ENCODE results near the gene FRG2B.
"Not testable (repeated sequence)": the region's sequence is repeated elsewhere in the genome, so short reads cannot be mapped to it uniquely, and the experiment has no call there.

FRG2B gene

GRCh38 chr10:133626695-133627094, at the start of gene FRG2B:
FRG2B (minus strand) TSS chr10:133626795; CDS start chr10:133626742, 53 bp downstream.
- in situ Hi-C loops (cut with MboI; ENCODE audit: low sequenced_read_pairs) = not testable (repeated sequence)

- in situ Hi-C loops (cut with MboI; ENCODE audit: low sequenced_read_pairs) = not testable (repeated sequence)
Measured at GRCh38 chr10:133667446-133667845, 40.9 kb upstream of the FRG2B start.

- in situ Hi-C loops (cut with MboI; ENCODE audit: low sequenced_read_pairs) = not testable (repeated sequence)
Measured at GRCh38 chr10:133663544-133664160, 37.1 kb upstream of the FRG2B start.

GRCh38 chr10:133661122-133661521, 34.5 kb upstream of the FRG2B start:
- in situ Hi-C loops (cut with MboI; ENCODE audit: low sequenced_read_pairs) = not testable (repeated sequence)

- in situ Hi-C loops (cut with MboI; ENCODE audit: low sequenced_read_pairs) = not testable (repeated sequence)
Measured at GRCh38 chr10:133660516-133660915, 33.9 kb upstream of the FRG2B start.

GRCh38 chr10:133657276-133657675, 30.7 kb upstream of the FRG2B start:
- in situ Hi-C loops (cut with MboI; ENCODE audit: low sequenced_read_pairs) = not testable (repeated sequence)

GRCh38 chr10:133648872-133649455, 22.4 kb upstream of the FRG2B start:
- in situ Hi-C loops (cut with MboI; ENCODE audit: low sequenced_read_pairs) = not testable (repeated sequence)

GRCh38 chr10:133647075-133647748, 20.6 kb upstream of the FRG2B start:
- in situ Hi-C loops (cut with MboI; ENCODE audit: low sequenced_read_pairs) = not testable (repeated sequence)

GRCh38 chr10:133637846-133638235, 11.2 kb upstream of the FRG2B start:
- in situ Hi-C loops (cut with MboI; ENCODE audit: low sequenced_read_pairs) = not testable (repeated sequence)

- in situ Hi-C loops (cut with MboI; ENCODE audit: low sequenced_read_pairs) = not testable (repeated sequence)
Measured at GRCh38 chr10:133637202-133637845, 10.7 kb upstream of the FRG2B start.

GRCh38 chr10:133630723-133631249, 4.2 kb upstream of the FRG2B start:
- in situ Hi-C loops (cut with MboI; ENCODE audit: low sequenced_read_pairs) = not testable (repeated sequence)

- in situ Hi-C loops (cut with MboI; ENCODE audit: low sequenced_read_pairs) = not testable (repeated sequence)
Measured at GRCh38 chr10:133622544-133622943, 4.1 kb downstream of the FRG2B start.

GRCh38 chr10:133618851-133619250, 7.7 kb downstream of the FRG2B start:
- in situ Hi-C loops (cut with MboI; ENCODE audit: low sequenced_read_pairs) = no loop called here

GRCh38 chr10:133617196-133617595, 9.4 kb downstream of the FRG2B start:
- in situ Hi-C loops (cut with MboI; ENCODE audit: low sequenced_read_pairs) = no loop called here

- in situ Hi-C loops (cut with MboI; ENCODE audit: low sequenced_read_pairs) = no loop called here
Measured at GRCh38 chr10:133616371-133617130, 10.0 kb downstream of the FRG2B start.

GRCh38 chr10:133614830-133615580, 11.6 kb downstream of the FRG2B start:
- in situ Hi-C loops (cut with MboI; ENCODE audit: low sequenced_read_pairs) = no loop called here

GRCh38 chr10:133613699-133614098, 12.9 kb downstream of the FRG2B start:
- in situ Hi-C loops (cut with MboI; ENCODE audit: low sequenced_read_pairs) = no loop called here

- in situ Hi-C loops (cut with MboI; ENCODE audit: low sequenced_read_pairs) = no loop called here
Measured at GRCh38 chr10:133611079-133611478, 15.5 kb downstream of the FRG2B start.

GRCh38 chr10:133608855-133609254, 17.7 kb downstream of the FRG2B start:
- in situ Hi-C loops (cut with MboI; ENCODE audit: low sequenced_read_pairs) = no loop called here

- in situ Hi-C loops (cut with MboI; ENCODE audit: low sequenced_read_pairs) = not testable (repeated sequence)
Measured at GRCh38 chr10:133603434-133603833, 23.2 kb downstream of the FRG2B start.

Measured in HL-60/S4 treated with phorbol 12-myristate 13-acetate at 8.2 ng/mL for 4 days and 3 days (cell line).